ENCODE measurements around the gene TRERF1.

Gene TRERF1

GRCh38 chr6:42250274-42250931, 201.3 kb downstream of the TRERF1 start:
- no peak for DNase-seq (ENCODE audit: low read depth)

- no peak for DNase-seq (ENCODE audit: low read depth)
Observed at GRCh38 chr6:42249279-42249678, 202.4 kb downstream of the TRERF1 start.

GRCh38 chr6:42243046-42243445, 208.7 kb downstream of the TRERF1 start:
- no peak for DNase-seq (ENCODE audit: low read depth)

- no peak for DNase-seq (ENCODE audit: low read depth)
Observed at GRCh38 chr6:42241915-42242314, 209.8 kb downstream of the TRERF1 start.

GRCh38 chr6:42239736-42240375, 211.9 kb downstream of the TRERF1 start:
- peak; percentile 57 for DNase-seq (ENCODE audit: low read depth)

GRCh38 chr6:42239333-42239732, 212.4 kb downstream of the TRERF1 start:
- DNase-seq (ENCODE audit: low read depth) = no peak

GRCh38 chr6:42237857-42238256, 213.9 kb downstream of the TRERF1 start:
- no peak for DNase-seq (ENCODE audit: low read depth)

GRCh38 chr6:42236682-42237473, 214.8 kb downstream of the TRERF1 start:
- DNase-seq (ENCODE audit: low read depth) = no peak

GRCh38 chr6:42236030-42236429, 215.7 kb downstream of the TRERF1 start:
- no peak for DNase-seq (ENCODE audit: low read depth)

- no peak for DNase-seq (ENCODE audit: low read depth)
Observed at GRCh38 chr6:42232035-42232434, 219.7 kb downstream of the TRERF1 start.

GRCh38 chr6:42230345-42231321, 221.1 kb downstream of the TRERF1 start:
- no peak for DNase-seq (ENCODE audit: low read depth)

GRCh38 chr6:42229506-42230119, 222.1 kb downstream of the TRERF1 start:
- no peak for DNase-seq (ENCODE audit: low read depth)

GRCh38 chr6:42228305-42228704, 223.4 kb downstream of the TRERF1 start:
- no peak for DNase-seq (ENCODE audit: low read depth)

GRCh38 chr6:42227173-42227850, 224.4 kb downstream of the TRERF1 start:
- no peak for DNase-seq (ENCODE audit: low read depth)

GRCh38 chr6:42226645-42227143, 225.0 kb downstream of the TRERF1 start:
- no peak for DNase-seq (ENCODE audit: low read depth)

GRCh38 chr6:42226161-42226611, 225.5 kb downstream of the TRERF1 start:
- peak; percentile 46 for DNase-seq (ENCODE audit: low read depth)

GRCh38 chr6:42225419-42225818, 226.3 kb downstream of the TRERF1 start:
- DNase-seq (ENCODE audit: low read depth) = no peak

GRCh38 chr6:42225029-42225339, 226.7 kb downstream of the TRERF1 start:
- DNase-seq (ENCODE audit: low read depth) = no peak

- DNase-seq (ENCODE audit: low read depth) = peak; percentile 71
Observed at GRCh38 chr6:42224222-42225028, 227.3 kb downstream of the TRERF1 start.

GRCh38 chr6:42222448-42222847, 229.3 kb downstream of the TRERF1 start:
- DNase-seq (ENCODE audit: low read depth) = no peak

Measured in stromal cell of bone marrow (primary cell).